MV-4-11 (cell line): ENCODE data around the gene ELFN2.

Experiments
- DNase-seq: peaks from one replicate; lab custom pipeline; 2025; lab: John Stamatoyannopoulos, UW

ELFN2 gene

DNA sequence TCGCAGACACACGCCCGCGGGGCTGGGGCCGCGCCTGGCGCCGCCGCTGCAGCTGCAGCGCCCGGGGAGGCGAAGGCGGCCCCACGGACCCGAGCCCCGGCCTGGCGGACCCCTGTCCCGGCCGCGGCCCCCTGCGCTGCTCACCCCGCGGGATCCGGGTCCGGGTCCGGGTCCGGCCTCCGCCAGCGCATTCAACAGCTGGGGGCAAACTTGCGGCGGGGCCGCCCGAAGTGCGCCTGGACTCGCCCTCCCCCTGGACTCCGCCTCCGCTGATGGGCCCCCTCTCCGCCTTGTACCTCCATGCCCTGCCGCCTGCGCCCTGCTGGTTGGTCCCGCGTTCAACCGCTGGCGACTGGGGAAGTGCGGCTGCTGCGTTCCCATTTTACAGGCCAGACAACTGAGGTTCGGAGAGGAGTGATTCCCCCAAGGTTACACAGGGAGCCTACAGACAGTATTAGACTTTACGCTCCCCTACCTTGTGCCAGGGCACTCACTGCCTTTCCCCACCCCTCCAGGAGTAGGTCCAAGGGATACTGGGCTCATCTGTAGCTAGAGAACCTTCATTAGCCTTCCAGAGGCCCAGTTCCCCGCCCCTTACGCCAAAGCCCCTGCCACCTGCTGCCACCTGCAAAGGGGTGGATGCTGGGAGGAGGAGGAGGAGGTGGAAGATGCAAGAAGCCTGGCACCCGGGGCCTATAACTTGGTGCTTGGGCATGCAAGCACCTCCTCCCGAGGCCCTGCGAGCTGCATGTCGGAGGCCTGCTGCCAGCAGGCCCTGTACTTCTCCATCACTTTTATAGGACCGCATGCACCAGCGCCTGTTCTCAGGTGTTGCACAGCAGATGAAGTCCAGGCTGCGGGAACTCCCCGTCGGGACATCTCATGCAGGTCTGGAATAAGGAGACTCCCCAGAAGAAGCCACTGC lies 694 bp upstream of the ELFN2 start:
- DNase-seq, result no peak

GRCh38 chr22:37426706-37427134 lies 559 bp downstream of the ELFN2 start:
- no peak for DNase-seq

DNA sequence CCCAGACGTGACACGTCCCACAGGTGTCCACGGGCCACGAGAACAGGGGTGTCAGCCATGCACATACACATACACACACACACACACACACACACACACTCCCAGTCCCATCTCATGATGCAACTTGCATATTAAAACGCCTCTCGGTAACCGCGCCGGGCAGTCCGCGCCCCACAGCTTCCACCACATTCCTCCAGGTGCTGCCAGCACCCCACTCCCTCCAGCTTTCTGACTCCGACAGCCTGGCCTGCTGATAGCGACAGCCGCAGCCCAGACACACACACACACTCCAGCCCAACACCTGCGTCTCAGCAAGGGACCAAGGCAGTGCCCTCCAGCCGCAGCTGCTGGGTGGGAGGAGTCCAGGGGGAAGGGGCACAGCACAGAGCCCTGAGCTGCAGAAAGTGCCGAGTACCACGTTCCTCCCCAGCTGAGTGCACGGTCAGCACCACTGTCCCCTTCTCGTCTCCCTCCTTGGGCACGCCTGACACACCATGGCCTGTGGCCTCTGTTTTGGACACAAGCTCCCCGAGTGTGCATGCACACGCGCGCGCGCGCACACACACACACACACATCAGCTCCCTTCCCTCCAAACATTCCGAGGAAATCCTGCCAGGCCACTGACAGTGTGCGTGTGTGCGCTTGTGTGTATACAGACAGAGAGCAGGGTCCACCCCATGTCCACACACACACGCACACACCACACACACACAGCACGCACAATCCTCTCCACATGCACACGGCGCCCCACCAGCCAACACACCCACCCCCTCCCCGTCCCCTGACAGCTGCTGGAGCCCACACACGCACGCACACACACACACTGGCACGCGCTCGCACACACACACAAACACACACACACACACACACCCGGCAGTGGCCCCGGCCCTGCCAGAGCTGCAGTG lies 1.2 kb downstream of the ELFN2 start:
- no peak for DNase-seq

- no peak for DNase-seq
Observed at GRCh38 chr22:37425369-37425768, 1.9 kb downstream of the ELFN2 start.

- no peak for DNase-seq
Observed at GRCh38 chr22:37423283-37423682, 4.0 kb downstream of the ELFN2 start.

GRCh38 chr22:37421468-37421877 lies 5.8 kb downstream of the ELFN2 start:
- no peak for DNase-seq

- DNase-seq, result peak; percentile 21
Observed at GRCh38 chr22:37420686-37421467, 6.4 kb downstream of the ELFN2 start.

- DNase-seq, result no peak
Observed at GRCh38 chr22:37419969-37420685, 7.2 kb downstream of the ELFN2 start.

DNA sequence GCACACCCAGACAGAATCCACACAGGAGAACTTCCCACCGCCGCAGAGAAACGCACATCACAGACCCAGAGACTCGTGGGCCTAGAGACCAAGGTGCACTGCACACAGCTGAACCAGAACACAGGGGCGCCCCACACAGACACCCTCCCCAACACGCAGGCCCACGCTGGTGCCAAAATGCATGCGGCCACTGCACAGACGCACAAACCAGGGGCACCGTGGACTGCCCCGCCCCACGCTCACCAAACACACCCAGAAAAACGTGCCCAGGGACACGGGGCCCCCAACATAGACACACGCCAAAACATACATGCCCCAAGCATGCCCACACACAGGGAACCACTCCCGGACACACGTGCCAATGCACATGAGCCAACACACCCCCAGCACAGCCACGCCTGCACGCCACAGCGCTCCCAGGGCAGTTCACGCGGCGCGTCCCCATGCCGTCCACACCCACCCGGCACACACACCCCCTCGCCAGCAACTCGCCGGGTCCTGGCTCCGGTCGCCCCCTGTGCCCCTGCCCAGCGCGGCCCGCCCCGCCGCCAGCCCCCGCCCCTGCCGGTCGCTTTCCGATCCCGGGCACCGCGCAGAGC lies 7.8 kb downstream of the ELFN2 start:
- DNase-seq, result no peak

DNA sequence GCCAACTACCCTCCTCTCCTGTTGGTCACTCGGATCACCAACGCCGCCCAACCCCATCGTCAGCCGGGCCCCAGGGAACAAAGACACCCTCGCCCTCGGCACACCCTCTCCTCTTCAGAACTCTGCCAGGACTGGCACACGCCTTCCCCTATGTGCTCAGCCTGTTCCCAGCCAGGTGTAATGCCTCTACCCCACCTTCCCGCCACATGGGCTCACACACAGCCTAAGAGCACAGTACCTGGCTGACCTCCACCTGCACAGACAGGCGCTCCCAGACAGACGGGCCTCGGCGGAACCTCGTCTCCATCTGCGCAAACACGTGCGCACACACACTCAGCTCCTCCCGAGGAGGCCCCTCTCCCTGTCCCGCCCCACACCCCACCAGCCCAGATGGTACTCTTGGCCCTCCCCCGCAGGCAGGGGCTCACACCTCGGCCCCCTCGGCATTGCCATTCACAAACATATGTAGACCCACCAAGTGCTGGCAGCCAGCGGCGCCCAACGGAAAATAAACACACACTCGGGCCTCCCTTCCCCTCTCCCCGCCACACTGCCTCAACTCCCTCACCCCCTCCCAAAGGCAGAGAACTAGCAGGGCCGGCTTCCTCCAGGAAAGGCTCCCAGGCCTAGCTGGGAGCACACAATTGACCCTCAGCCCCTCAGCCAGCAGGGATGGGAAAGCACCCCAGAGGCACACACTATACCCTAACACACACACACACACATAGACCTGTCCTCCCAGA lies 8.5 kb downstream of the ELFN2 start:
- DNase-seq, result no peak

DNA sequence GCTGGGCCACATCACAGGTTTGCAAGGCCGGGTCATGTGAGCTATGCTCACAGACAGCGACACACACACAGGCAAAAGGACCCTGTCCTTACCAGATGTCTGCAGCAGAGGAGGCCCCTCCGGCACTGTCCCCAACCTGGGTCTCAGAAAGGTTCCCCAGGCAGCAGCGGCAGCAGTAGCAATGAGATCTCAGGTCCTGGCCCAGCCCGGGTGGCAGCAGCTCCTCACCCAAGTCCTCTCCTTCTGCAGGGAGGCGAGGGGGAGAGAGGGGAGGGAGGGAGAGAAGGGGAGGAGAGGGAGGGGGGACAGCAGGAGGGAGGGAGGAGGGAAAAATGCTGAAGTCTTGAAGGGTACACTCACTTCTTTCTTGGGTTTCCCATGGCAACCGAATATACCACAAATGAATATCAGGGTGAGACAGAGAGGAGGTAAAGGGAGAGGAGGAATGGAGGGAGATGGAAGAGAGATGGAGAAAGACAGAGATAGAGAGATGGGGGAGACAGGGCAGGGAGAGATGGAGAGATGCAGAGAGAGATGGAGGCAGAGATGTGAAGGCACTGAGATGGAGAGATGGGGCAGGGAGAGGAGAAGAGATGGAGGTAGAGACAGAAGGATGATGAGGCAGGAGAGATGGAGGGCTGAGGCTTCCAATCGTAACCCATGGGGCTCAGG lies 9.5 kb downstream of the ELFN2 start:
- DNase-seq, result no peak

DNA sequence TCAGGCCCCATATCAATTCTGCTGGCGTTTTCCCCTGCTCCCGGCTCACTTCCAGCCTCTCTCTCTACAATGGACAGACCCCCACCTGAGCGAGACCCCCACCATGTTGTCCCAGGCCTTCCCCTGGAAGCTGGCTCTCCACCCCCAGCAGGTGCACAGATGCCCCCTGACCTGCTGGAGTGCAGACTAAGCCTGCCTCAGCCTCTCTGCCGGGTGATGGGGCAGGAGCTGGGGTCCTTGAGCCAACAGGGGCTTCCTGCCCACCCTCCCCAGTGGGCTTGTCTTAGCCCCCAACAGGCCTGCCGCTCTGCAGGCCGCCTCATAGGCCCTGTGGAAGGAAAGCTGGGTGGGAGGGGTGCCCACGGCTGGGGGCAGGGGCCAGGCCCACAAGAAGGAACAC lies 10.0 kb downstream of the ELFN2 start:
- no peak for DNase-seq

GRCh38 chr22:37416827-37417226 lies 10.5 kb downstream of the ELFN2 start:
- peak; percentile 69 for DNase-seq

DNA sequence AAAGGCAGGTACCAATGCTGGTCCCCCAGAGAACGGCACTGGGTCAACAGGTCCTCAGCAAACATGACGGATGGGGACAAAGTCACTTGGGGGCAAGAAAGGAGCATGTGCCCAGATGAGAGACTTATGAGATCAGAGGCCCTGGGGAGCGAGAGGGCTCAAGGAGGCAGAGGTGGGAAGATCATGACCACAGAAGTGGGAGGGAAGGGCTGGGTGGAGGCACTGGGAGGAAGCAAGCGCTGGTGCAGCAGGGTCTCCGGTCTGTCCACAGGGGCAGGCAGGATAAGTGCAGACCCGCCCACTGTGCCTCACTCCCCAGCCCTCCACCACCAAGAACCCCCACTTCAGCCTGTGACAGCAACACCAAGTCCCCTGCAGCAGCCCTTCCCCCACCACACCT lies 10.9 kb downstream of the ELFN2 start:
- DNase-seq, result no peak

- no peak for DNase-seq
Observed at GRCh38 chr22:37415210-37415609, 12.1 kb downstream of the ELFN2 start.

GRCh38 chr22:37414288-37414687 lies 13.0 kb downstream of the ELFN2 start:
- DNase-seq, result no peak

DNA sequence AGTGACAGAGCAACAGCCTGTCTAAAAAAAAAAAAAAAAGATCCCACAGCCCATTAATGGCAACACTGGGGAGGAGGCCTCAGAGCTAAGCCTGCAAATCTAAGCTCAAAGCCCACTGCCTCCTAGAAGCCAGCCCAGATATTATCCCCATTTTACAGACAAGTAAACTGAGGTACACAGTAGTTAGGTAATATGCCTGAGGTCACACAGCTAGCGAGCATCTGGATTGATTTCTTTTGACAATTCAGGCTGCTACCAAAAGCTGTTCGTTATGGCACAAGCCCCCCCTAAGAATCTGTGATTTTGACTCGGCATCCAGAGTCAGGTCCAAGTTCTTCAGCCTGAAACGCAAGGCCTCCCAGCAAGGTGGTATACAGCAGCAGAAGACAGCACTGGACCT lies 13.7 kb downstream of the ELFN2 start:
- no peak for DNase-seq

DNA sequence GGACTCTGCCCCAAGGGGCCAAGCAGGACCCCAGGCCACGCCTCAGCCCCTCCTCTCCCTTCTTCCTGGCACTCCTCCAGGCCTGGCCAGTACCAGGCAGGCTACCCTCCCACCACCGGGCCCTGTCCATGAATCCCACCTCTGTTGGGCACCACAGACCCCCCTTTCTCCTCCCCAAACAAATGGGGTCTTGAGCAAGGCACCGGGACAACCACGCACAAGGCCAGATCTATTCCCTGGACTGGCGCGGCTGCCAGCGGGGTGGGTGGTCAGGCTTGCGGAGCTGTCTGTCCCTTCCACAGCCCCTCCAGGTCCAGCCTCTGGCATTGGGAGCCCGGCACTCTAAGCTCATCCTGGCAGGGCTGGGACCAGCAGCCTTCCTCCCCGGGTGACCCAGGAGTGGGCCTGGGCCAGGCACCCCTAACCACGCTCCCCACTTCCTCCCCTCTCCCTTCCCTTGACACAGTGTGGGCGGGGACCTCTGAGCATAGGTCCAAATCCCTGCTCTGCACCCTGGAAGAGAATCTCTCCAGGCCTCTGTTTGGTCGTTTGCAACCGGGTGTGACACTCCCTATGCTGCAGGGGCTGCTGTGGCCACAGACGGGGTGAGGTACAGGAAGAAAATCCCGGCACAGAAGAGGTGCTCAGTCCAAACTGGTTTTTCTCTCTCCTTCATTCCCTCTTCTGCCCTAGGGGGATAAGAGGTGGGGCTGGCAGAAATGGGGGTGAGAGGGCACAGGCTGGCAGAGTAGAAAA lies 14.6 kb downstream of the ELFN2 start:
- DNase-seq, result peak; percentile 13

DNA sequence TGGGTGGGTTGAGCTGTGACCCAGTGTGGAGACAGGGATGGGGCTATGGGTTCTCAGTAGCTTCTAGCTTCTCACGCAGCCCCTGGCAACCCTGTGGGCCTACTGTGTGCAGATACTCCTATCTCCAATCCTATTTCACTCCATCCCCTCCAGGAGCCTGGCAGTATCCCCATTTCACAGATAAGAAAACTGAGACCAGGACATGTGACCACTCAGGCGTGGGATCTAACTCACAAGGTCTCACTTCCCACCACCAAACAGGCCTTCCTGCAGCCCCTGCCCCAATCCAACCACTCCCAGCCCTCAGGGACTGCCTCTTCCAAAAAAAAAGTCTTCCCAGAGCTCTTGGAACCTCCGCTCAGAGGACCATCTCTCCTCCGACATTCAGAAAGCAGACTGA lies 15.6 kb downstream of the ELFN2 start:
- no peak for DNase-seq
